Right lobe of liver (tissue), 6 donors: ENCODE measurements around the gene SNAPC1. TPM values are rescaled to one million over a fixed set of nuclear protein-coding genes. Genes with fewer than 3 reads are reported as not detected.
"Not testable (repeated sequence)": the region's sequence is repeated elsewhere in the genome, so short reads cannot be mapped to it uniquely, and the experiment has no call there.

ENCODE experiments used
- ATAC-seq, 4 donors: fragments of 200-7000 bp; cut with Tn5 transposase; one replicate each; pipeline ENCODE4 v1.9.1; 2020; ENCODE audit warnings: mild to moderate bottlenecking in 4 of 4, moderate library complexity in 4 of 4
- DNase-seq, 3 donors: peaks; one replicate each; pipeline ENCODE4 v3.0.0-alpha.2; 2020
- H3K27ac ChIP-seq, 3 donors: fragments of 200-600 bp; one replicate each; pipeline ENCODE4 v1.8.0; 2022
- H3K27me3 ChIP-seq, 2 donors: fragments of 200-600 bp; one replicate each; pipeline ENCODE4 v1.8.0; 2022
- H3K36me3 ChIP-seq, 4 donors: fragments of 200-600 bp; sonication (generic) in 1 of 4; one replicate each; pipeline versions ENCODE4 v1.5.1 to v1.8.0; 2017 to 2022; ENCODE audit warnings: control low read depth in 1 of 4
- H3K4me1 ChIP-seq, 4 donors: fragments of 200-600 bp; sonication (generic) in 1 of 4; one replicate each; pipeline versions ENCODE4 v1.5.1 to v1.8.0; 2017 to 2022; ENCODE audit warnings: control low read depth in 1 of 4
- H3K4me3 ChIP-seq, 3 donors: fragments of 200-600 bp; one replicate each; pipeline ENCODE4 v1.8.0; 2022
- H3K9me3 ChIP-seq, 4 donors: fragments of 200-600 bp; sonication (generic) in 1 of 4; one replicate each; pipeline versions ENCODE4 v1.5.1 to v1.8.0; 2017 to 2022; ENCODE audit warnings: control low read depth in 1 of 4
- CTCF ChIP-seq, 4 donors: fragments of 200-600 bp in 3 of 4; fragments of 450-650 bp in 1 of 4; IDR thresholded peaks; one replicate each; pipeline versions ENCODE4 v1.5.1 to v1.8.0; 2016 to 2022; ENCODE audit warnings: antibody characterized with exemption in 4 of 4, mild to moderate bottlenecking in 2 of 4
- POLR2A ChIP-seq: fragments of 450-650 bp; IDR thresholded peaks from one replicate; pipeline ENCODE4 v1.6.1; 2017; ENCODE audit warnings: antibody characterized with exemption, mild to moderate bottlenecking
- WGBS: methylation state at CpG from one replicate; pipeline ENCODE4 v1.1.6; 2018; ENCODE audit warnings: low coverage, low lambda C conversion rate; ENCODE audit not compliant: insufficient coverage; ENCODE audit errors: missing lambda C conversion rate; 5-methylcytosine and 5-hydroxymethylcytosine counted together
- intact Hi-C, 2 donors: fragments of 100-400 bp; cut with DNase I; formaldehyde crosslinking; loops; one replicate each; pipeline versions ENCODE4 v1.11.2 to v1.14.1; 2022
- total RNA-seq, 6 experiments: library from RNA; depleted of rRNA in 2 of 6; stranded (reverse); fragments of >200 nt in 2 of 6; fragmentation: NEBNext Ultra II Directional in 3 of 6; extraction: Animal tissue kit (Norgen Biotek cat#: 25700) in 3 of 6; gene quantifications; one replicate each; pipeline versions ENCODE4 v1.1.0 to v1.2.4, GENCODE V29; 2016 to 2023
- donor health status: DM: no; HTN: yes; CAD: no.
- donor health status: DM: no; HTN: no; CAD: no.
- donor health status: DM: no; HTN: no; CAD: no.
- donor health status: DM: no; HTN: yes; CAD: no.
- donor health status: DM: no; HTN: yes; CAD: no.

Gene SNAPC1
- total RNA-seq, 6 experiments from 2014 or later = 0.88 to 2.0 (median 1.8) TPM

GRCh38 chr14:61754627-61755381 is 7.4 kb upstream of the SNAPC1 start:
- Histone ChIP-seq H3K36me3 (no peaks in the 10 kb centered on the region), H3K27ac (no peak overlapping the region), H3K27me3 (no peaks in the 10 kb centered on the region), H3K9me3 (no peaks in the 10 kb centered on the region), H3K4me3 (no peak overlapping the region), H3K4me1 (peaks cover 0 to 2% (median 0%) of the 10 kb centered on the region in 4 donors)
- 56% methylated on average over 4 of the region's 5 CpGs for WGBS
- intact Hi-C loops = loop anchor here in 1 of 2 donors (10.0 kb wide), 1 partner anchor 290 kb away; no protein-coding TSS in a partner anchor
- no peak for DNase-seq
- ATAC-seq = no peak
- no peak for TF ChIP-seq POLR2A
- TF ChIP-seq CTCF (IDR thresholded peaks at IDR 0.05) = no peak

GRCh38 chr14:61755382-61755742 is 6.9 kb upstream of the SNAPC1 start:
- H3K27ac ChIP-seq, H3K4me3 ChIP-seq, H3K4me1 ChIP-seq, ATAC-seq, DNase-seq, H3K9me3 ChIP-seq, H3K27me3 ChIP-seq, H3K36me3 ChIP-seq: not testable (repeated sequence)
- intact Hi-C loops = loop anchor here in 1 of 2 donors (10.0 kb wide), 1 partner anchor 291 kb away; no protein-coding TSS in a partner anchor

GRCh38 chr14:61756135-61756534 is 6.1 kb upstream of the SNAPC1 start:
- DNase-seq (no peak), ATAC-seq (no peak)
- H3K4me3 ChIP-seq = no peak overlapping the region
- TF ChIP-seq CTCF (IDR thresholded peaks at IDR 0.05) (no peak), POLR2A (no peak)
- H3K27me3 ChIP-seq = no peaks in the 10 kb centered on the region
- no peaks in the 10 kb centered on the region for H3K36me3 ChIP-seq
- H3K9me3 ChIP-seq = no peaks in the 10 kb centered on the region
- intact Hi-C loops = loop anchor here in 1 of 2 donors (10.0 kb wide), 1 partner anchor 291 kb away; no protein-coding TSS in a partner anchor
- H3K27ac ChIP-seq = no peak overlapping the region
- 80% methylated on average over 1 of the region's 2 CpGs for WGBS
- H3K4me1 ChIP-seq = no peaks in the 10 kb centered on the region

- peaks cover 0 to 4% (median 0%) of the 10 kb centered on the region in 4 donors for H3K4me1 ChIP-seq
- no peak overlapping the region for H3K4me3 ChIP-seq
- WGBS = 64% methylated on average over 7 of the region's 7 CpGs
- no peaks in the 10 kb centered on the region for H3K36me3 ChIP-seq
- no peak for TF ChIP-seq POLR2A
- TF ChIP-seq CTCF (IDR thresholded peaks at IDR 0.05) = no peak
- intact Hi-C loops = loop anchor here in 1 of 2 donors (10.0 kb wide), 1 partner anchor 295 kb away; no protein-coding TSS in a partner anchor
- H3K9me3 ChIP-seq = no peaks in the 10 kb centered on the region
- no peak for ATAC-seq
- no peaks in the 10 kb centered on the region for H3K27me3 ChIP-seq
- H3K27ac ChIP-seq = no peak overlapping the region
- no peak for DNase-seq
Observed at GRCh38 chr14:61759878-61760277, 2.3 kb upstream of the SNAPC1 start.

- intact Hi-C loops = no loop called here
- TF ChIP-seq CTCF (IDR thresholded peaks at IDR 0.05) (no peak), POLR2A (no peak)
- no peaks in the 10 kb centered on the region for H3K9me3 ChIP-seq
- H3K27ac ChIP-seq = peak overlapping the region; percentile 59 to 90 (median 70)
- 63% methylated on average over 5 of the region's 5 CpGs for WGBS
- H3K4me1 ChIP-seq = peaks cover 0 to 4% (median 0%) of the 10 kb centered on the region in 4 donors
- peak overlapping the region; percentile 53 to 88 (median 84) for H3K4me3 ChIP-seq
- no peaks in the 10 kb centered on the region for H3K27me3 ChIP-seq
- DNase-seq = no peak
- ATAC-seq = peak in 3 of 4 donors; percentile 1 to 7 (median 1)
- no peaks in the 10 kb centered on the region for H3K36me3 ChIP-seq
Observed at GRCh38 chr14:61761557-61761956, 663 bp upstream of the SNAPC1 start.
